DOHH2 (cell line): Measurements from ENCODE around the gene PDIA2.

Source experiments
- CTCF ChIP-seq: fragments of 200-600 bp; sonication (generic); IDR thresholded peaks from one replicate; pipeline ENCODE4 v1.5.1; 2014; ENCODE audit warnings: antibody characterized with exemption, mild to moderate bottlenecking, low read depth, low read length; ENCODE audit not compliant: poor library complexity, severe bottlenecking
- EZH2phosphoT487 ChIP-seq: fragments of 200-600 bp; sonication (generic); IDR thresholded peaks from 2 replicates; pipeline ENCODE4 v1.6.1; 2017; ENCODE audit warnings: borderline replicate concordance, mild to moderate bottlenecking, antibody characterized with exemption, low read length, moderate library complexity, mixed read lengths

DNA sequence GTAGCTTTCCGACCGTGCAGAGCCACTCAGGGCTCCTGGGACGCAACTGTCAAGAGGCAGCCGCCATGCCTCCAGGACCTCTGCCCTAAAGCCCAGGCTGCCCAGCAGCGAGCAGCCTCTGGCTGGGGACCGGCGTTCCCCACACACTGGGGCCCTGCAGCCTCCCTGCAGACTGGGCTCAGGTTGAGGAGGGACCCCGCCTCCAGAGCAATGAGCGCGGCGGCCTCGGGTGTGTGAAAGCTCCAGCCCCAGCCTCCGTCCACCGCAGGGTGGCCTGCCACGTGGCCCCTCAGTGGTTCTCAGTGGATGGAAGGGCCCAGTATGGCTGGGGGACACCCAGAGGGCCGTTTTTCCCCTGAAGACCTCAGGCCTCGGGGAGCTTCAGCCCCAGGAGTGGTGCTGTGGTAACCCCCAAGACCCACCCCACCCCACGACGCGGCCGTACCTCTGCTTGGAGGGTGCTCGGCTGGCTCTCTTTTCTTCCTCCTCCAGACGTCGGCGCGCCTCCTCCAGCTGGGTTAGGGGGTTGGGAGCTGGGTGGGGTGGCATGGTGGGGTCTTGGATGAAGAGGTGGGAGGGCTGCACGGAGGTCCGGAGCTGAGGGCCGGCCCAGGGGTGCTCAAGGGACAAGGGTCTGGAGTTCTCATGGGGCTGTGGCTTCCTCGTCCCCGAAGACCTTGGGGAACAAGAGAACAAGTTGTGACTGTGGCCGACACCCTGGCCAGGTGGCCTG lies 10.2 kb downstream of the PDIA2 start:
- TF ChIP-seq EZH2phosphoT487 = no peak
- TF ChIP-seq CTCF = no peak
